ENCODE data around the gene UROS. TPM values are rescaled to one million over a fixed set of nuclear protein-coding genes. Genes with fewer than 3 reads are reported as not detected.

Gene UROS
- total RNA-seq, 4 donors from 2014 or later, result 22.7 to 48.2 (median 27.3) TPM

GRCh38 chr10:125817337-125817946, 5.6 kb downstream of the UROS start:
- peaks cover 31% of the 10 kb centered on the region for H3K36me3 ChIP-seq
- H3K27ac ChIP-seq, result no peak overlapping the region
- no peak for DNase-seq (ENCODE audit: low spot score in 2 of 2)
- H3K9me3 ChIP-seq, result no peaks in the 10 kb centered on the region
- H3K4me3 ChIP-seq, result no peak overlapping the region
- TF ChIP-seq POLR2A (IDR thresholded peaks at IDR 0.05) (no peak), CTCF (IDR thresholded peaks at IDR 0.05) (no peak), EP300 (IDR thresholded peaks at IDR 0.05) (no peak), POLR2AphosphoS5 (IDR thresholded peaks at IDR 0.05) (no peak)
- H3K4me1 ChIP-seq, result peaks cover 17% of the 10 kb centered on the region
- 88% methylated on average over 6 of the region's 6 CpGs for WGBS
- H3K27me3 ChIP-seq, result no peaks in the 10 kb centered on the region

- H3K27me3 ChIP-seq, result no peaks in the 10 kb centered on the region
- WGBS, result 94% methylated on average over 4 of the region's 4 CpGs
Measured at GRCh38 chr10:125816548-125816947, 6.5 kb downstream of the UROS start.

GRCh38 chr10:125815764-125816163, 7.3 kb downstream of the UROS start:
- DNase-seq (ENCODE audit: low spot score in 2 of 2), result no peak
- Histone ChIP-seq H3K36me3 (peaks cover 44% of the 10 kb centered on the region), H3K4me1 (peaks cover 2% of the 10 kb centered on the region), H3K4me3 (no peak overlapping the region), H3K27me3 (no peaks in the 10 kb centered on the region), H3K27ac (no peak overlapping the region), H3K9me3 (no peaks in the 10 kb centered on the region)
- 75% methylated on average over 1 of the region's 1 CpG for WGBS
- no peak for TF ChIP-seq POLR2A (IDR thresholded peaks at IDR 0.05)
- TF ChIP-seq EP300 (IDR thresholded peaks at IDR 0.05), result no peak
- TF ChIP-seq CTCF (IDR thresholded peaks at IDR 0.05), result no peak
- TF ChIP-seq POLR2AphosphoS5 (IDR thresholded peaks at IDR 0.05), result no peak

More at GRCh38 chr10:125816548-125816947, 6.5 kb downstream of the UROS start:
- Histone ChIP-seq H3K27ac (no peak overlapping the region), H3K4me3 (no peak overlapping the region), H3K36me3 (peaks cover 37% of the 10 kb centered on the region), H3K4me1 (peaks cover 8% of the 10 kb centered on the region), H3K9me3 (no peaks in the 10 kb centered on the region)
- TF ChIP-seq EP300 (IDR thresholded peaks at IDR 0.05) (no peak), POLR2A (IDR thresholded peaks at IDR 0.05) (no peak), CTCF (IDR thresholded peaks at IDR 0.05) (no peak), POLR2AphosphoS5 (IDR thresholded peaks at IDR 0.05) (no peak)
- DNase-seq (ENCODE audit: low spot score in 2 of 2), result no peak

GRCh38 chr10:125812128-125812750, 10.8 kb downstream of the UROS start:
- 73% methylated on average over 1 of the region's 1 CpG for WGBS

More at GRCh38 chr10:125812128-125812750, 10.8 kb downstream of the UROS start:
- H3K27ac ChIP-seq, result no peak overlapping the region
- no peaks in the 10 kb centered on the region for H3K4me1 ChIP-seq
- TF ChIP-seq EP300 (IDR thresholded peaks at IDR 0.05) (no peak), POLR2AphosphoS5 (IDR thresholded peaks at IDR 0.05) (no peak), POLR2A (IDR thresholded peaks at IDR 0.05) (no peak), CTCF (IDR thresholded peaks at IDR 0.05) (no peak)
- no peaks in the 10 kb centered on the region for H3K9me3 ChIP-seq
- no peak overlapping the region for H3K4me3 ChIP-seq
- DNase-seq (ENCODE audit: low spot score in 2 of 2), result no peak
- peaks cover 66% of the 10 kb centered on the region for H3K36me3 ChIP-seq
- H3K27me3 ChIP-seq, result no peaks in the 10 kb centered on the region

Measured in suprapubic skin (tissue), 4 donors.